ENCODE data around the gene DRAM2. TPM values are rescaled to one million over a fixed set of nuclear protein-coding genes. Genes with fewer than 3 reads are reported as not detected.

DRAM2 gene
- total RNA-seq, 1 donor from 2014 or later, result 33.9 TPM

- no peak for FAIRE-seq
Measured at GRCh38 chr1:111176678-111177077, 36.8 kb upstream of the DRAM2 start.

GRCh38 chr1:111175349-111175748, 35.5 kb upstream of the DRAM2 start:
- Mint-ChIP-seq H3K9me3 (ENCODE audit: unreplicated experiment) (no peaks in the 10 kb centered on the region), H3K27ac (ENCODE audit: unreplicated experiment) (no peak overlapping the region), H3K4me1 (ENCODE audit: low read depth, unreplicated experiment) (no peaks in the 10 kb centered on the region), H3K36me3 (ENCODE audit: low read depth, unreplicated experiment) (peaks cover 3% of the 10 kb centered on the region), H3K27me3 (ENCODE audit: low read depth, unreplicated experiment) (no peaks in the 10 kb centered on the region), H3K4me3 (ENCODE audit: unreplicated experiment) (no peak overlapping the region)
- Histone ChIP-seq H3K9me3 (ENCODE audit: insufficient read depth, low read depth, low read length) (no peaks in the 10 kb centered on the region), H3K27ac (ENCODE audit: low read depth, low read length) (no peak overlapping the region), H3K9ac (ENCODE audit: low read length) (no peak overlapping the region), H3K4me1 (ENCODE audit: insufficient read depth, low read length) (no peaks in the 10 kb centered on the region), H3K4me2 (ENCODE audit: low read length) (no peak overlapping the region), H4K20me1 (ENCODE audit: insufficient read depth, low read length) (no peaks in the 10 kb centered on the region), H2AFZ (ENCODE audit: low read depth, low read length) (no peak overlapping the region), H3K27me3 (ENCODE audit: insufficient read depth, low read length) (no peaks in the 10 kb centered on the region), H3K79me2 (ENCODE audit: insufficient read depth, low read length) (no peaks in the 10 kb centered on the region), H3K4me3 (ENCODE audit: insufficient read depth, low read depth, low read length) (no peak overlapping the region), H3K36me3 (ENCODE audit: insufficient read depth, low read length) (peaks cover 9% of the 10 kb centered on the region)
- TF ChIP-seq EZH2 (IDR thresholded peaks at IDR 0.05; ENCODE audit: insufficient read depth, low read length), result no peak
- TF ChIP-seq, protein P1, sequence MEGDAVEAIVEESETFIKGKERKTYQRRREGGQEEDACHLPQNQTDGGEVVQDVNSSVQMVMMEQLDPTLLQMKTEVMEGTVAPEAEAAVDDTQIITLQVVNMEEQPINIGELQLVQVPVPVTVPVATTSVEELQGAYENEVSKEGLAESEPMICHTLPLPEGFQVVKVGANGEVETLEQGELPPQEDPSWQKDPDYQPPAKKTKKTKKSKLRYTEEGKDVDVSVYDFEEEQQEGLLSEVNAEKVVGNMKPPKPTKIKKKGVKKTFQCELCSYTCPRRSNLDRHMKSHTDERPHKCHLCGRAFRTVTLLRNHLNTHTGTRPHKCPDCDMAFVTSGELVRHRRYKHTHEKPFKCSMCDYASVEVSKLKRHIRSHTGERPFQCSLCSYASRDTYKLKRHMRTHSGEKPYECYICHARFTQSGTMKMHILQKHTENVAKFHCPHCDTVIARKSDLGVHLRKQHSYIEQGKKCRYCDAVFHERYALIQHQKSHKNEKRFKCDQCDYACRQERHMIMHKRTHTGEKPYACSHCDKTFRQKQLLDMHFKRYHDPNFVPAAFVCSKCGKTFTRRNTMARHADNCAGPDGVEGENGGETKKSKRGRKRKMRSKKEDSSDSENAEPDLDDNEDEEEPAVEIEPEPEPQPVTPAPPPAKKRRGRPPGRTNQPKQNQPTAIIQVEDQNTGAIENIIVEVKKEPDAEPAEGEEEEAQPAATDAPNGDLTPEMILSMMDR (IDR thresholded peaks at IDR 0.05; ENCODE audit: insufficient read depth, low read depth, low read length), result no peak
- no peak for DNase-seq (ENCODE audit: low read depth)
- FAIRE-seq, result no peak

More at GRCh38 chr1:111176678-111177077, 36.8 kb upstream of the DRAM2 start:
- H3K27me3 Mint-ChIP-seq (ENCODE audit: low read depth, unreplicated experiment), result no peaks in the 10 kb centered on the region
- Histone ChIP-seq H3K79me2 (ENCODE audit: insufficient read depth, low read length) (no peaks in the 10 kb centered on the region), H3K27ac (ENCODE audit: low read depth, low read length) (no peak overlapping the region), H2AFZ (ENCODE audit: low read depth, low read length) (no peak overlapping the region), H3K27me3 (ENCODE audit: insufficient read depth, low read length) (no peaks in the 10 kb centered on the region), H3K4me3 (ENCODE audit: insufficient read depth, low read depth, low read length) (no peak overlapping the region), H3K9ac (ENCODE audit: low read length) (no peak overlapping the region), H3K4me2 (ENCODE audit: low read length) (no peak overlapping the region), H3K9me3 (ENCODE audit: insufficient read depth, low read depth, low read length) (no peaks in the 10 kb centered on the region), H3K36me3 (ENCODE audit: insufficient read depth, low read length) (peaks cover 9% of the 10 kb centered on the region), H4K20me1 (ENCODE audit: insufficient read depth, low read length) (no peaks in the 10 kb centered on the region), H3K4me1 (ENCODE audit: insufficient read depth, low read length) (no peaks in the 10 kb centered on the region)
- H3K4me1 Mint-ChIP-seq (ENCODE audit: low read depth, unreplicated experiment), result no peaks in the 10 kb centered on the region
- H3K9me3 Mint-ChIP-seq (ENCODE audit: unreplicated experiment), result no peaks in the 10 kb centered on the region
- H3K27ac Mint-ChIP-seq (ENCODE audit: unreplicated experiment), result no peak overlapping the region
- H3K36me3 Mint-ChIP-seq (ENCODE audit: low read depth, unreplicated experiment), result peaks cover 3% of the 10 kb centered on the region
- no peak for TF ChIP-seq EZH2 (IDR thresholded peaks at IDR 0.05; ENCODE audit: insufficient read depth, low read length)
- TF ChIP-seq, protein P1 (IDR thresholded peaks at IDR 0.05; ENCODE audit: insufficient read depth, low read depth, low read length), result no peak
- H3K4me3 Mint-ChIP-seq (ENCODE audit: unreplicated experiment), result no peak overlapping the region
- peak; percentile 40 for DNase-seq (ENCODE audit: low read depth)

DNA sequence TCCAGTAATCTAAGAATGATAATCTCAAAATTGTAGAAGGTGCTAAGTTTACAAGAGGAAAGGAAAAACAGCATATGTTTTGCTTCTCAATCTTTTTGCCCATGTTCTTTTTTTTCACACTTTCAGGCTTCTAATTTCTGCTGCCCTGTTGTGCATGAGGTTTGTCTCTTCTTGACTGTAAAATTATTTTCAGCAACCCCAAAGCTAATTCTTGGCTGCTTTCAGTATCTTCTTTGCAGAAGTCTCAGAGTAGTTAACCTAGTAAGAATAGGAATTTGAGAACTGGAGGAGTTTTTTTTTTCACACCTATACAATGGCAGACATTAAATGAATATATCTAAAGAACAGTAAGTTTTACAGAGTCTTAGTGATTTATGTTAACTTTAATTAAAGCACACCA, 34.2 kb upstream of the DRAM2 start:
- Histone ChIP-seq H3K9me3 (ENCODE audit: insufficient read depth, low read depth, low read length) (no peaks in the 10 kb centered on the region), H3K4me1 (ENCODE audit: insufficient read depth, low read length) (no peaks in the 10 kb centered on the region), H3K4me2 (ENCODE audit: low read length) (no peak overlapping the region), H4K20me1 (ENCODE audit: insufficient read depth, low read length) (no peaks in the 10 kb centered on the region), H3K27me3 (ENCODE audit: insufficient read depth, low read length) (no peaks in the 10 kb centered on the region), H2AFZ (ENCODE audit: low read depth, low read length) (no peak overlapping the region), H3K9ac (ENCODE audit: low read length) (no peak overlapping the region), H3K79me2 (ENCODE audit: insufficient read depth, low read length) (no peaks in the 10 kb centered on the region), H3K4me3 (ENCODE audit: insufficient read depth, low read depth, low read length) (no peak overlapping the region), H3K36me3 (ENCODE audit: insufficient read depth, low read length) (peaks cover 7% of the 10 kb centered on the region), H3K27ac (ENCODE audit: low read depth, low read length) (no peak overlapping the region)
- no peak for TF ChIP-seq EZH2 (IDR thresholded peaks at IDR 0.05; ENCODE audit: insufficient read depth, low read length)
- Mint-ChIP-seq H3K27ac (ENCODE audit: unreplicated experiment) (no peak overlapping the region), H3K27me3 (ENCODE audit: low read depth, unreplicated experiment) (no peaks in the 10 kb centered on the region), H3K4me1 (ENCODE audit: low read depth, unreplicated experiment) (no peaks in the 10 kb centered on the region), H3K36me3 (ENCODE audit: low read depth, unreplicated experiment) (no peaks in the 10 kb centered on the region), H3K9me3 (ENCODE audit: unreplicated experiment) (no peaks in the 10 kb centered on the region), H3K4me3 (ENCODE audit: unreplicated experiment) (no peak overlapping the region)
- no peak for DNase-seq (ENCODE audit: low read depth)
- FAIRE-seq, result no peak
